Neural cell (in vitro differentiated cells): Measurements from ENCODE around the gene MKRN2. TPM values are rescaled to one million over a fixed set of nuclear protein-coding genes. Genes with fewer than 3 reads are reported as not detected.

Experiments used
- H2AFZ ChIP-seq: fragments of 200-600, 300-800 bp; sonication (generic), shearing (Covaris generic); 2 replicates; pipeline ENCODE4 v1.6.0; 2014; ENCODE audit warnings: low read depth, mild to moderate bottlenecking, antibody characterized with exemption, low read length, moderate library complexity
- H3F3A ChIP-seq: fragments of 200-600 bp; shearing (Covaris generic); 2 replicates; pipeline ENCODE4 v1.6.1; 2016; ENCODE audit warnings: mild to moderate bottlenecking, moderate library complexity, mixed read lengths, antibody characterized with exemption, low read length; ENCODE audit not compliant: insufficient read depth, poor library complexity, severe bottlenecking
- H3K27ac ChIP-seq: fragments of 200-600, 300-800 bp; sonication (generic), shearing (Covaris generic); 2 replicates; pipeline ENCODE4 v1.5.1; 2014; ENCODE audit warnings: mild to moderate bottlenecking, low read length, moderate library complexity
- H3K27me3 ChIP-seq: fragments of 300-800, 200-600 bp; sonication (generic), shearing (Covaris generic); 2 replicates; pipeline ENCODE4 v1.6.0; 2014; ENCODE audit warnings: mild to moderate bottlenecking, low read depth, low read length, moderate library complexity; ENCODE audit not compliant: insufficient read depth
- H3K36me3 ChIP-seq: fragments of 300-800, 200-600 bp; sonication (generic), shearing (Covaris generic); 2 replicates; pipeline ENCODE4 v1.5.1; 2014; ENCODE audit warnings: mild to moderate bottlenecking, antibody characterized with exemption, low read length, moderate library complexity; ENCODE audit not compliant: insufficient read depth
- H3K4me2 ChIP-seq: fragments of 300-800, 200-600 bp; sonication (generic), shearing (Covaris generic); 2 replicates; pipeline ENCODE4 v1.6.0; 2014; ENCODE audit warnings: mild to moderate bottlenecking, low read length
- H3K4me3 ChIP-seq: fragments of 300-800, 200-600 bp; sonication (generic), shearing (Covaris generic); 2 replicates; pipeline ENCODE4 v1.5.1; 2014; ENCODE audit warnings: mild to moderate bottlenecking, low read length, moderate library complexity
- H3K79me2 ChIP-seq: fragments of 200-600 bp; shearing (Covaris generic); replicated peaks from 2 replicates; pipeline ENCODE4 v1.6.0; 2014; ENCODE audit warnings: mild to moderate bottlenecking, low read length, moderate library complexity; ENCODE audit not compliant: insufficient read depth
- H3K9ac ChIP-seq: fragments of 300-800, 200-600 bp; sonication (generic), shearing (Covaris generic); 2 replicates; pipeline ENCODE4 v1.6.1; 2016; ENCODE audit warnings: mild to moderate bottlenecking, low read length, mixed read lengths
- H3K9me2 ChIP-seq: fragments of 200-600 bp; shearing (Covaris generic); 2 replicates; pipeline ENCODE4 v1.6.1; 2016; ENCODE audit warnings: mild to moderate bottlenecking, low read length, mixed read lengths; ENCODE audit not compliant: insufficient read depth
- H3K9me3 ChIP-seq: fragments of 200-600, 300-800 bp; sonication (generic), shearing (Covaris generic); 2 replicates; pipeline ENCODE4 v1.6.1; 2016; ENCODE audit warnings: mild to moderate bottlenecking, mixed run types, low read length, moderate library complexity, mixed read lengths
- H4K20me1 ChIP-seq: fragments of 200-600 bp; shearing (Covaris generic); 2 replicates; pipeline ENCODE4 v1.6.1; 2016; ENCODE audit warnings: mild to moderate bottlenecking, mixed run types; ENCODE audit not compliant: insufficient read depth
- EP300 ChIP-seq: fragments of 450-650 bp; conservative IDR thresholded peaks from 2 replicates; pipeline ENCODE4 v1.6.1; 2014; ENCODE audit warnings: antibody characterized with exemption, mild to moderate bottlenecking, moderate library complexity; ENCODE audit not compliant: poor library complexity, severe bottlenecking
- EZH2 ChIP-seq: fragments of 200-600, 300-800 bp; shearing (Covaris generic), sonication (generic); IDR thresholded peaks from 2 replicates; pipeline ENCODE4 v1.6.1; 2014; ENCODE audit warnings: antibody characterized with exemption, low read length, borderline replicate concordance, mild to moderate bottlenecking; ENCODE audit not compliant: insufficient read depth, poor library complexity, severe bottlenecking
- MXI1 ChIP-seq: fragments of 450-650 bp; conservative IDR thresholded peaks from 2 replicates; pipeline ENCODE4 v1.6.1; 2014; ENCODE audit warnings: antibody characterized with exemption, mild to moderate bottlenecking; ENCODE audit not compliant: poor library complexity, severe bottlenecking
- POLR2AphosphoS5 ChIP-seq: IDR thresholded peaks from 2 replicates; pipeline ENCODE4 v1.6.1; 2012
- RAD21 ChIP-seq: fragments of 450-650 bp; conservative IDR thresholded peaks from 2 replicates; pipeline ENCODE4 v1.6.1; 2014; ENCODE audit warnings: antibody characterized with exemption, mild to moderate bottlenecking, moderate library complexity
- SMC3 ChIP-seq: fragments of 450-650 bp; conservative IDR thresholded peaks from 2 replicates; pipeline ENCODE4 v1.6.1; 2014; ENCODE audit warnings: antibody characterized with exemption, mild to moderate bottlenecking, moderate library complexity; ENCODE audit not compliant: poor library complexity
- TAF1 ChIP-seq: IDR thresholded peaks from 2 replicates; pipeline ENCODE4 v1.6.1; 2012; ENCODE audit warnings: low read depth
- polyA plus RNA-seq: library from polyadenylated mRNA; depleted of rRNA; stranded (reverse); fragments of >200 nt; gene quantifications from 2 replicates; pipeline ENCODE4 v1.2.3, GENCODE V29; 2014
- TF ChIP-seq, protein P1 (sequence below): IDR thresholded peaks from 2 replicates; pipeline ENCODE4 v1.6.1; 2012; ENCODE audit warnings: borderline replicate concordance
- TF ChIP-seq, protein P2 (sequence below): fragments of 450-650 bp; IDR thresholded peaks from 2 replicates; pipeline ENCODE4 v1.5.1; 2014; ENCODE audit warnings: antibody characterized with exemption, mild to moderate bottlenecking, moderate library complexity; ENCODE audit not compliant: poor library complexity, severe bottlenecking

Gene MKRN2
- polyA plus RNA-seq, 1 donor from 2014 or later, result 47.6 TPM

DNA sequence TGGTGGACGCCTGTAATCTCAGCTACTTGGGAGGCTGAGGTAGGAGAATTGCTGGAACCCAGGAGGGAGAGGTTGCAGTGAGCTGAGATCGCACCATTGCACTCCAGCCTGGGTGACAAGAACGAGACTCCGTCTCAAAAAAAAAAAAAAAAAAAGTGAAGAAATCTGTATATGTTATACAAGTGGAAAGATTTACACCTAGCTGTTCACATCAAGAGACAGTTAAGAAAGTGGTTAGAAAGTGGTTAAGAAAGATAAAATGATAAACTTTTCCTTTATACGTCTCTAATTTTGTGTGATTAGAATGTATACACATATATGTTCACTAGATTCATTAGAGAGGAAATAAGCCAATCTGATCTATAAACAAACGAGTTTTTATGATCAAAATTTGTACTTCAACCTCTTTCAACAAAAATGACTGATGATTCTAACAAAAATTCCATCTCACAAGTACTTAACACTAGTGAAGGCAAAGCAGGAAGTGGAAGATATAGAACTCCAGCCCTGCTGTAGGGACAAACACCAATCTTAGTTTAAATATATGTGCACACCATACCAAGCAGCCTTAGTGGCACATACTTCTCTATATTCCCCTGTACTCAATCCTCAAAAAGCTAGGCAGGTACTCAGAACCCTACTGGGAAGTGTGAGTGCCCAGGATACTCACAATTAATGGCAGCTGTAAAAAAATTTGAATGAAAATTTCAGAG, 55.8 kb downstream of the MKRN2 start:
- Histone ChIP-seq H3F3A (no peaks in the 10 kb centered on the region), H3K27me3 (no peaks in the 10 kb centered on the region), H3K36me3 (peaks cover 3% of the 10 kb centered on the region), H3K4me2 (no peak overlapping the region), H3K27ac (no peak overlapping the region), H3K9me3 (no peaks in the 10 kb centered on the region), H2AFZ (no peak overlapping the region), H4K20me1 (no peaks in the 10 kb centered on the region), H3K9ac (no peak overlapping the region), H3K79me2 (peaks cover 26% of the 10 kb centered on the region), H3K4me3 (no peak overlapping the region), H3K9me2 (no peaks in the 10 kb centered on the region)
- no peak for TF ChIP-seq POLR2AphosphoS5
- TF ChIP-seq, protein P1, sequence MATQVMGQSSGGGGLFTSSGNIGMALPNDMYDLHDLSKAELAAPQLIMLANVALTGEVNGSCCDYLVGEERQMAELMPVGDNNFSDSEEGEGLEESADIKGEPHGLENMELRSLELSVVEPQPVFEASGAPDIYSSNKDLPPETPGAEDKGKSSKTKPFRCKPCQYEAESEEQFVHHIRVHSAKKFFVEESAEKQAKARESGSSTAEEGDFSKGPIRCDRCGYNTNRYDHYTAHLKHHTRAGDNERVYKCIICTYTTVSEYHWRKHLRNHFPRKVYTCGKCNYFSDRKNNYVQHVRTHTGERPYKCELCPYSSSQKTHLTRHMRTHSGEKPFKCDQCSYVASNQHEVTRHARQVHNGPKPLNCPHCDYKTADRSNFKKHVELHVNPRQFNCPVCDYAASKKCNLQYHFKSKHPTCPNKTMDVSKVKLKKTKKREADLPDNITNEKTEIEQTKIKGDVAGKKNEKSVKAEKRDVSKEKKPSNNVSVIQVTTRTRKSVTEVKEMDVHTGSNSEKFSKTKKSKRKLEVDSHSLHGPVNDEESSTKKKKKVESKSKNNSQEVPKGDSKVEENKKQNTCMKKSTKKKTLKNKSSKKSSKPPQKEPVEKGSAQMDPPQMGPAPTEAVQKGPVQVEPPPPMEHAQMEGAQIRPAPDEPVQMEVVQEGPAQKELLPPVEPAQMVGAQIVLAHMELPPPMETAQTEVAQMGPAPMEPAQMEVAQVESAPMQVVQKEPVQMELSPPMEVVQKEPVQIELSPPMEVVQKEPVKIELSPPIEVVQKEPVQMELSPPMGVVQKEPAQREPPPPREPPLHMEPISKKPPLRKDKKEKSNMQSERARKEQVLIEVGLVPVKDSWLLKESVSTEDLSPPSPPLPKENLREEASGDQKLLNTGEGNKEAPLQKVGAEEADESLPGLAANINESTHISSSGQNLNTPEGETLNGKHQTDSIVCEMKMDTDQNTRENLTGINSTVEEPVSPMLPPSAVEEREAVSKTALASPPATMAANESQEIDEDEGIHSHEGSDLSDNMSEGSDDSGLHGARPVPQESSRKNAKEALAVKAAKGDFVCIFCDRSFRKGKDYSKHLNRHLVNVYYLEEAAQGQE, result no peak
- no peak for TF ChIP-seq SMC3
- no peak for TF ChIP-seq MXI1
- no peak for TF ChIP-seq TAF1

DNA sequence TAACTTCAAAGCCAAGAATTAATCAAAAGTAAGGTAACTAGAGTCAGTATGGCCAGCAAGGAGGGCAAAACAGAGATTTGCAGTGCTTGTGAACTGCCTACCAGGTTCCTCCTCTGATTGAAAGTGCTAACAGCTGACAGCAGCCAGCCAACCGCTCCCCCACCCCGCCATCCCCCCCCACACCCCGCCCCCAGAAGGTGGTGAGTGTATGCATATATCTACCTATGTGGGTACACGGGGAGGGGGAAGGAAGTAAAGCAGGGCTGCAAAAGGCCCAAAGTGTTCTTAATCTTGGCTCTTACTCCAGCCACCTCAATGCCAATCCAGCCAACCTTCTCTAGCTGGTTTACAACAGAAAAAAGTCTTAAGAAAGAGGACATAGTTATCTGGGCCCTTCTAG, 56.4 kb downstream of the MKRN2 start:
- no peaks in the 10 kb centered on the region for H4K20me1 ChIP-seq
- H3K4me3 ChIP-seq, result no peak overlapping the region
- peaks cover 3% of the 10 kb centered on the region for H3K36me3 ChIP-seq
- no peaks in the 10 kb centered on the region for H3K9me3 ChIP-seq
- H2AFZ ChIP-seq, result no peak overlapping the region
- no peaks in the 10 kb centered on the region for H3K9me2 ChIP-seq
- H3K27ac ChIP-seq, result no peak overlapping the region
- TF ChIP-seq TAF1 (no peak), EZH2 (no peak), POLR2AphosphoS5 (no peak), SMC3 (no peak), EP300 (no peak), RAD21 (no peak), MXI1 (no peak)
- TF ChIP-seq, protein P2, sequence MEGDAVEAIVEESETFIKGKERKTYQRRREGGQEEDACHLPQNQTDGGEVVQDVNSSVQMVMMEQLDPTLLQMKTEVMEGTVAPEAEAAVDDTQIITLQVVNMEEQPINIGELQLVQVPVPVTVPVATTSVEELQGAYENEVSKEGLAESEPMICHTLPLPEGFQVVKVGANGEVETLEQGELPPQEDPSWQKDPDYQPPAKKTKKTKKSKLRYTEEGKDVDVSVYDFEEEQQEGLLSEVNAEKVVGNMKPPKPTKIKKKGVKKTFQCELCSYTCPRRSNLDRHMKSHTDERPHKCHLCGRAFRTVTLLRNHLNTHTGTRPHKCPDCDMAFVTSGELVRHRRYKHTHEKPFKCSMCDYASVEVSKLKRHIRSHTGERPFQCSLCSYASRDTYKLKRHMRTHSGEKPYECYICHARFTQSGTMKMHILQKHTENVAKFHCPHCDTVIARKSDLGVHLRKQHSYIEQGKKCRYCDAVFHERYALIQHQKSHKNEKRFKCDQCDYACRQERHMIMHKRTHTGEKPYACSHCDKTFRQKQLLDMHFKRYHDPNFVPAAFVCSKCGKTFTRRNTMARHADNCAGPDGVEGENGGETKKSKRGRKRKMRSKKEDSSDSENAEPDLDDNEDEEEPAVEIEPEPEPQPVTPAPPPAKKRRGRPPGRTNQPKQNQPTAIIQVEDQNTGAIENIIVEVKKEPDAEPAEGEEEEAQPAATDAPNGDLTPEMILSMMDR, result no peak
- TF ChIP-seq, protein P1, result no peak
- no peaks in the 10 kb centered on the region for H3K27me3 ChIP-seq
- H3F3A ChIP-seq, result no peaks in the 10 kb centered on the region
- no peak overlapping the region for H3K9ac ChIP-seq
- peaks cover 26% of the 10 kb centered on the region for H3K79me2 ChIP-seq
- H3K4me2 ChIP-seq, result no peak overlapping the region
